IPS-20b (cell line): ENCODE results near the gene KCNA5.
A peak's percentile ranks its signal among the peaks of the same experiment; 100 is the strongest.

Experiments used
- H3K27ac ChIP-seq: one replicate; pipeline ENCODE4 v1.5.1; 2013; ENCODE audit warnings: low read length
- H3K27me3 ChIP-seq: 2 replicates; pipeline ENCODE4 v1.6.1; 2013; ENCODE audit warnings: mild to moderate bottlenecking, low read length, inconsistent platforms; ENCODE audit not compliant: insufficient read depth
- H3K36me3 ChIP-seq: 2 replicates; pipeline ENCODE4 v1.6.1; 2013; ENCODE audit warnings: low read depth, mild to moderate bottlenecking, inconsistent platforms, low read length, moderate library complexity; ENCODE audit not compliant: insufficient read depth
- H3K4me1 ChIP-seq: 2 replicates; pipeline ENCODE4 v1.6.1; 2013; ENCODE audit warnings: mild to moderate bottlenecking, control low read depth, inconsistent platforms, low read length, moderate library complexity; ENCODE audit not compliant: insufficient read depth
- H3K4me3 ChIP-seq: 2 replicates; pipeline ENCODE4 v1.5.1; 2013; ENCODE audit warnings: mild to moderate bottlenecking, low read length, inconsistent platforms
- H3K9ac ChIP-seq: 2 replicates; pipeline ENCODE4 v1.6.1; 2013; ENCODE audit warnings: low read depth, mild to moderate bottlenecking, inconsistent platforms, low read length, moderate library complexity
- H3K9me3 ChIP-seq: 2 replicates; pipeline ENCODE4 v1.6.1; 2013; ENCODE audit warnings: mild to moderate bottlenecking, low read depth, low read length, inconsistent platforms; ENCODE audit not compliant: insufficient read depth

Gene KCNA5

DNA sequence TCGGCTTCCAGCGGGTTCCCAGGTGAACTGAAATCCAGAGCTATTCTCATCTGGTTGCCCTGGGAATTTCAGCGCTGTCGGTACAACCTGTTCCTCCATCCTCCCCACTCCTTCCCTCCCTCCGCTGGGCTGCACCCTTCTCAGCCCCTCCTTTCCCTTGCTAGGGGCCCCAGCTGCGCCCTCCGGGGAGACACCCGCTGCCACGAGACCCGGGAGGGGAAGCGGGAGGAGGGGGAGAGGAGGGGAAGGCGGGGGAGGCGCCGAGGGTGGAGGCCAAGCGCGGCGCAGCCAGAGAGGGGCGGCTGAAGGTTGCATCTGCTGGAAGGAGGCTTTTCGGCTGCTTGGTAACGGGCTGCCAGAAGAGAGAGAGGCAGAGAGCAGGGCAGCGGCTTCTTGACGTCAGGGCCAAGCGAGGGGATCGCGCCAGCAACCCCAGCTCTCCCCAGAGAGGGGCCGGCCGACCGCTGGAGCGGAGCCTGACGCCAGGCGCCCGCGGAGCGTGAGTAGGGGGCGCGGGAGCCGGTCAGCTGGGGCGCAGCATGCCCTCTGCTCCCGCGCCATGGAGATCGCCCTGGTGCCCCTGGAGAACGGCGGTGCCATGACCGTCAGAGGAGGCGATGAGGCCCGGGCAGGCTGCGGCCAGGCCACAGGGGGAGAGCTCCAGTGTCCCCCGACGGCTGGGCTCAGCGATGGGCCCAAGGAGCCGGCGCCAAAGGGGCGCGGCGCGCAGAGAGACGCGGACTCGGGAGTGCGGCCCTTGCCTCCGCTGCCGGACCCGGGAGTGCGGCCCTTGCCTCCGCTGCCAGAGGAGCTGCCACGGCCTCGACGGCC, at the start of gene KCNA5:
Gene KCNA5 (plus strand): TSS at position 291 of the 831 bp plus-strand sequence. CDS start 269 bp downstream, at position 560.
- Histone ChIP-seq H3K4me3 (peak within 1 kb of the TSS; percentile 65), H3K9me3 (no peaks in the 10 kb centered on the region), H3K36me3 (no peaks in the 10 kb centered on the region), H3K4me1 (peaks cover 11% of the 10 kb centered on the region; the same call in 1 of the 2 replicates), H3K27me3 (peaks cover 85% of the 10 kb centered on the region), H3K9ac (no peak within 1 kb of the TSS), H3K27ac (no peak within 1 kb of the TSS)

DNA sequence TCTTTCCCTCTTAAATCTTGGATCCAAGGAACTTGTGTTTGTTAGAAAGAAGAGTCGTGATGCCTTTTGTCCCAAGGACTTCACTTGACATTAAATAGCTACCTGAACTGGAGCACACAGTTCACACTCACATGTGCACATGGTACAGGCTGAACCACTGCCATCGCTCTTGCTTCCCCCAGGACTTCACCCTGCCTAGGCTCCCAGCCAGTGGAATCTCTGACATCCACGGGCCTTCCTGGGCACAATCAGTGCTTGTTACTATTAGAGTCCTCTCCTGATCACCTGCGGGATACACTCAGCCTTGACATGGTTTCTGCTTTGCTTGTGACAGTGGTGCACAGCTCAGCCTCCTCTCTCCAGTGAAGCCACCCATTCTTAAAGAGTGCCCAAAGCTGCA, 49.1 kb upstream of the KCNA5 start:
- Histone ChIP-seq H3K4me1 (peaks cover 10% of the 10 kb centered on the region; the same call in 1 of the 2 replicates), H3K36me3 (no peaks in the 10 kb centered on the region), H3K27me3 (no peaks in the 10 kb centered on the region), H3K27ac (no peak overlapping the region), H3K4me3 (no peak overlapping the region), H3K9ac (no peak overlapping the region), H3K9me3 (no peaks in the 10 kb centered on the region)

- no peak overlapping the region for H3K4me3 ChIP-seq
- H3K27ac ChIP-seq = no peak overlapping the region
- no peaks in the 10 kb centered on the region for H3K27me3 ChIP-seq
Measured at GRCh38 chr12:4996714-4997113, 47.0 kb upstream of the KCNA5 start.

GRCh38 chr12:4997939-4998338, 45.7 kb upstream of the KCNA5 start:
- 0 out of 2 replicates have a peak, but pooled peaks cover 5% of the 10 kb centered on the region for H3K27me3 ChIP-seq

More at GRCh38 chr12:4996714-4997113, 47.0 kb upstream of the KCNA5 start:
- Histone ChIP-seq H3K9ac (no peak overlapping the region), H3K36me3 (no peaks in the 10 kb centered on the region), H3K4me1 (peaks cover 7% of the 10 kb centered on the region; the same call in 1 of the 2 replicates), H3K9me3 (no peaks in the 10 kb centered on the region)

GRCh38 chr12:5000204-5000603, 43.5 kb upstream of the KCNA5 start:
- Histone ChIP-seq H3K36me3 (no peaks in the 10 kb centered on the region), H3K4me3 (no peak overlapping the region), H3K27me3 (0 out of 2 replicates have a peak, but pooled peaks cover 5% of the 10 kb centered on the region), H3K9me3 (no peaks in the 10 kb centered on the region), H3K27ac (no peak overlapping the region), H3K4me1 (no peaks in the 10 kb centered on the region), H3K9ac (no peak overlapping the region)

More at GRCh38 chr12:4997939-4998338, 45.7 kb upstream of the KCNA5 start:
- no peak overlapping the region for H3K27ac ChIP-seq
- no peak overlapping the region for H3K9ac ChIP-seq
- H3K36me3 ChIP-seq = no peaks in the 10 kb centered on the region
- H3K4me3 ChIP-seq = no peak overlapping the region
- H3K4me1 ChIP-seq = no peaks in the 10 kb centered on the region
- H3K9me3 ChIP-seq = no peaks in the 10 kb centered on the region

GRCh38 chr12:5000658-5001385, 42.9 kb upstream of the KCNA5 start:
- 0 out of 2 replicates have a peak, but pooled peaks cover 5% of the 10 kb centered on the region for H3K27me3 ChIP-seq
- no peak overlapping the region for H3K4me3 ChIP-seq
- no peaks in the 10 kb centered on the region for H3K4me1 ChIP-seq
- H3K27ac ChIP-seq = no peak overlapping the region
- no peaks in the 10 kb centered on the region for H3K9me3 ChIP-seq
- no peaks in the 10 kb centered on the region for H3K36me3 ChIP-seq
- H3K9ac ChIP-seq = no peak overlapping the region

DNA sequence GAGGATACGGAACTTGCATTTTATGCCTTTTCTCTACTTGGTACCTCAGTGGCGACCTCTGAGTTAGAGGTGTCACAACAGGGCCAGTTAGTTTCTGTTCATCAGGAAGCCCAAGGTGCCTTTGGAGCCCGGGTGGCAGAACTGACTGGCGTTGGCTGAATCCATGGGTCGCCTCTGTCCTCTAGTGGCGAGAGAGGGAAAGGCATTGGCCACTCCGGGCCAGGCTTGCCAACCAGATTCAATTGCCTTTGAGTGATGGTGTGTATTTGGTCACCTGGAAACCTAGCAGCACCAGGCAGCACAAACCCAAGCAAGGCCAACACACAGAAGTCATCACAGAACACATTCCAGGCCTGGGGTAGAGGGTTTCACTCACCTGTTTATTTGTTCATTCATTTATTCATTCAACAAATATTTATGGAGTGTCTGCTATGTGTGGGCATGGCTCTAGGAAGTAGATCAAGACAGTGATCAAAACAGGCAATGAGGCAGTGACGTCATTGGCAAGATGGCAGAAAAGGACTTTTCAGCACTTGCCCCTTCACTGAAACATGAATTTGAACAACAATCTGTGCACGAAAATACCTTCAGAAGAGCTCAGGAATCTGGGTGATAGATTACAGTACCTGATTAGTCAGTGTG, 40.5 kb upstream of the KCNA5 start:
- no peak overlapping the region for H3K4me3 ChIP-seq
- H3K27ac ChIP-seq = no peak overlapping the region
- no peak overlapping the region for H3K9ac ChIP-seq

GRCh38 chr12:5008661-5009060, 35.0 kb upstream of the KCNA5 start:
- Histone ChIP-seq H3K9ac (no peak overlapping the region), H3K27ac (no peak overlapping the region), H3K27me3 (no peaks in the 10 kb centered on the region), H3K9me3 (no peaks in the 10 kb centered on the region), H3K4me1 (no peaks in the 10 kb centered on the region), H3K4me3 (no peak overlapping the region), H3K36me3 (no peaks in the 10 kb centered on the region)

More for the DNA sequence above, 40.5 kb upstream of the KCNA5 start:
- Histone ChIP-seq H3K4me1 (no peaks in the 10 kb centered on the region), H3K27me3 (0 out of 2 replicates have a peak, but pooled peaks cover 5% of the 10 kb centered on the region), H3K36me3 (no peaks in the 10 kb centered on the region), H3K9me3 (no peaks in the 10 kb centered on the region)

- Histone ChIP-seq H3K4me1 (no peaks in the 10 kb centered on the region), H3K27me3 (no peaks in the 10 kb centered on the region), H3K27ac (no peak overlapping the region), H3K9ac (no peak overlapping the region), H3K36me3 (no peaks in the 10 kb centered on the region), H3K9me3 (no peaks in the 10 kb centered on the region), H3K4me3 (no peak overlapping the region)
Measured at GRCh38 chr12:5010151-5010550, 33.5 kb upstream of the KCNA5 start.

GRCh38 chr12:5012337-5012736, 31.3 kb upstream of the KCNA5 start:
- no peak overlapping the region for H3K27ac ChIP-seq
- no peak overlapping the region for H3K4me3 ChIP-seq
- H3K36me3 ChIP-seq = no peaks in the 10 kb centered on the region
- no peak overlapping the region for H3K9ac ChIP-seq
- no peaks in the 10 kb centered on the region for H3K4me1 ChIP-seq
- no peaks in the 10 kb centered on the region for H3K27me3 ChIP-seq
- no peaks in the 10 kb centered on the region for H3K9me3 ChIP-seq

DNA sequence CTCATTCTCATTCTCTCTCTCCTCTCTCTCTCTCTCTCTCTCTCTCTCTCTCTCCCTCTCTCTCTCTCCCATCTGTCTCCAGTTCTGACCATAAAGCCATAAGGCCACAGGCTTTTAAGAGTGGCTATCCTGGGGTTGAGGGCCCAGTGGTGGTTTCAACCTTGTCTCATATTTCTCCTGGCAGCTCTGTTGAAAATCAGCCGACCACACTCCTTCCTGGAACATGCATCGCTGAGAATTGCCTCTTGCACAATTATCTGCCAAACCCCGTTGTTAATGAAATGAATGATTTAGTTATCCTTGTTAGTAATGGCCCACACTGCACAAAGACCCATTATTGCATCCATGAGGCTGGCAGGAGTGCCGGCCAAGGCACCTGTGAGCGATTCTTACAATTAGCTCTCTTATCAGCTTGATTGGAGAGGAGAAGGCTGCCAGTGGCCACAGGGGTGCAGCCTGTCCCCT, 30.4 kb upstream of the KCNA5 start:
- Histone ChIP-seq H3K9ac (no peak overlapping the region), H3K36me3 (no peaks in the 10 kb centered on the region), H3K4me1 (no peaks in the 10 kb centered on the region), H3K27ac (no peak overlapping the region), H3K27me3 (no peaks in the 10 kb centered on the region; the same call in 1 of the 2 replicates), H3K4me3 (no peak overlapping the region), H3K9me3 (no peaks in the 10 kb centered on the region)
